HepG2 (cell line): Measurements from ENCODE around the gene PLA2G4D. TPM values are rescaled to one million over a fixed set of nuclear protein-coding genes. Genes with fewer than 3 reads are reported as not detected.

Experiments
- ATAC-seq: fragments of 200-7000 bp; cut with Tn5 transposase; 3 replicates; pipeline ENCODE4 v1.9.1; 2020; ENCODE audit warnings: mild to moderate bottlenecking, moderate library complexity
- Bru-seq: library from RNA; stranded (reverse); fragments of 400-500 nt; gene quantifications from one replicate; lab custom pipeline; 2021; lab: Mats Ljungman, UMichigan
- BruChase-seq, 2 experiments: library from RNA; stranded (reverse); fragments of 400-500 nt; gene quantifications; one replicate each; lab custom pipeline; 2021; lab: Mats Ljungman, UMichigan
- BruUV-seq: library from RNA; stranded (reverse); fragments of 400-500 nt; replicated peaks from 2 replicates; lab custom pipeline; 2021; lab: Mats Ljungman, UMichigan
- CTCF ChIA-PET: fragments of 300-600 bp; formaldehyde crosslinking; extraction: SDS; loops from one replicate; lab custom pipeline; 2021; ENCODE audit warnings: low total read pairs, inconsistent platforms, low intra/inter-chr PET ratio; lab: Yijun Ruan, JAX
- POLR2A ChIA-PET: fragments of 350-600 bp; sonication (Branson Sonifier 250); formaldehyde crosslinking; loops from one replicate; lab custom pipeline; 2020; ENCODE audit warnings: antibody characterized with exemption, inconsistent platforms; lab: Yijun Ruan, JAX
- DNase-seq: peaks from one replicate; pipeline ENCODE4 v3.0.0-alpha.2; 2015; ENCODE audit warnings: low spot score
- FAIRE-seq: peaks from 3 replicates; lab custom pipeline; 2011; peaks lifted over from hg19 to GRCh38; lab: Jason Lieb, UNC
- H2AFZ ChIP-seq: one replicate; pipeline ENCODE4 v1.6.1; 2011; ENCODE audit warnings: low read length, inconsistent platforms
- H3K27ac ChIP-seq: fragments of 300-600 bp; 3 replicates; pipeline ENCODE4 v1.8.0; 2011; ENCODE audit warnings: mixed run types, mild to moderate bottlenecking, mixed read lengths, low read length, inconsistent platforms; ENCODE audit not compliant: insufficient read depth; ENCODE audit errors: extremely low read length
- H3K27me3 ChIP-seq, 2 experiments: fragments of 200-600 bp in 1 of 2; 2 replicates in 1 of 2; 3 replicates in 1 of 2; pipeline versions ENCODE4 v1.6.0 to v1.8.0; 2011; ENCODE audit warnings: low read length in 2 of 2, mild to moderate bottlenecking in 2 of 2, moderate library complexity in 2 of 2, inconsistent platforms in 1 of 2; ENCODE audit not compliant: insufficient read depth in 2 of 2, control insufficient read depth in 1 of 2
- H3K36me3 ChIP-seq, 2 experiments: fragments of 200-600 bp in 1 of 2; replicated peaks in 1 of 2; 2 replicates in 1 of 2; 3 replicates in 1 of 2; pipeline versions ENCODE4 v1.5.1 to v1.8.0; 2011; ENCODE audit warnings: low read length in 2 of 2, inconsistent platforms in 1 of 2; ENCODE audit not compliant: insufficient read depth in 2 of 2, control insufficient read depth in 1 of 2
- H3K4me1 ChIP-seq: 2 replicates; pipeline ENCODE4 v1.5.1; 2012; ENCODE audit warnings: low read length, inconsistent platforms; ENCODE audit not compliant: insufficient read depth
- H3K4me2 ChIP-seq: 2 replicates; pipeline ENCODE4 v1.6.0; 2011; ENCODE audit warnings: low read depth, low read length, inconsistent platforms
- H3K4me3 ChIP-seq, 3 experiments: fragments of 200-600 bp in 1 of 3; sonication (generic), shearing (Covaris generic) in 1 of 3; replicated peaks in 1 of 3; 2 replicates each; pipeline ENCODE4 v1.5.1; 2011 to 2016; ENCODE audit warnings: low read length in 3 of 3, inconsistent platforms in 2 of 3, low read depth in 2 of 3, mild to moderate bottlenecking in 2 of 3, control low read depth in 1 of 3, mixed read lengths in 1 of 3; ENCODE audit not compliant: insufficient read depth in 1 of 3
- H3K79me2 ChIP-seq: one replicate; pipeline ENCODE4 v1.6.1; 2011; ENCODE audit warnings: low read length, inconsistent platforms; ENCODE audit not compliant: insufficient read depth
- H3K9ac ChIP-seq: 2 replicates; pipeline ENCODE4 v1.6.0; 2011; ENCODE audit warnings: mild to moderate bottlenecking, low read depth, low read length, inconsistent platforms; ENCODE audit not compliant: insufficient read depth
- H3K9me3 ChIP-seq: 2 replicates; pipeline ENCODE4 v1.5.1; 2012; ENCODE audit warnings: mild to moderate bottlenecking, low read length
- H4K20me1 ChIP-seq: 2 replicates; pipeline ENCODE4 v1.6.0; 2011; ENCODE audit warnings: inconsistent platforms, mild to moderate bottlenecking, low read length, moderate library complexity; ENCODE audit not compliant: insufficient read depth
- ATRX ChIP-seq: sonication (generic); formaldehyde crosslinking; IDR thresholded peaks from 2 replicates; pipeline ENCODE4 v1.4.0; 2020; ENCODE audit warnings: missing genetic modification reagents, borderline replicate concordance
- U2AF2 ChIP-seq: fragments of 200-400 bp; formaldehyde crosslinking; IDR thresholded peaks from 2 replicates; pipeline ENCODE4 v1.6.1; 2017; ENCODE audit warnings: low read depth, mild to moderate bottlenecking, low read length
- ZNF263 ChIP-seq: sonication (generic); formaldehyde crosslinking; IDR thresholded peaks from 2 replicates; pipeline ENCODE4 v1.4.0; 2020; ENCODE audit warnings: missing genetic modification reagents
- ZNF644 ChIP-seq: IDR thresholded peaks from 2 replicates; pipeline ENCODE4 v1.6.1; 2016; ENCODE audit warnings: low read depth
- WGBS: methylation state at CpG from one replicate; pipeline ENCODE4 v1.1.6; 2017; ENCODE audit warnings: low lambda C conversion rate; 5-methylcytosine and 5-hydroxymethylcytosine counted together
- in situ Hi-C: cut with HindIII; loops from 2 replicates; pipeline ENCODE4 v1.10.0; 2017; ENCODE audit warnings: low pct_unique_long_range_greater_than_20kb; ENCODE audit not compliant: extremely low pct_ligation_motif_present
- intact Hi-C: fragments of 100-400 bp; cut with micrococcal nuclease; formaldehyde crosslinking; loops from one replicate; pipeline ENCODE4 v1.10.0; 2022; ENCODE audit not compliant: unreplicated experiment
- long read RNA-seq, 2 experiments: library from RNA in 1 of 2; library from polyadenylated mRNA in 1 of 2; stranded (forward) in 1 of 2; unstranded in 1 of 2; transcript quantifications; one replicate each; pipeline ENCODE4 v2.0.0, GENCODE V29; 2019 to 2022
- polyA minus RNA-seq, 3 experiments: library from RNA; depleted of rRNA, polyadenylated mRNA; stranded (reverse); fragments of >200 nt; gene quantifications; 2 replicates each; pipeline ENCODE4 v1.2.3, GENCODE V29; 2011; ENCODE audit warnings: low replicate concordance in 1 of 3
- polyA plus RNA-seq, 8 experiments: library from polyadenylated mRNA; depleted of rRNA in 3 of 8; stranded (reverse) in 7 of 8; unstranded in 1 of 8; fragments of >200 nt; fragmentation: Illumina TruSeq in 4 of 8; extraction: Trizol in 4 of 8; gene quantifications; 2 replicates each; pipeline versions ENCODE4 v1.2.1 to v1.2.3, GENCODE V29; 2011 to 2016; ENCODE audit warnings: low read depth in 4 of 8, missing spikeins in 1 of 8, mixed read lengths in 1 of 8; ENCODE audit not compliant: insufficient read depth in 1 of 8
- total RNA-seq, 5 experiments: library from RNA; depleted of rRNA; stranded (reverse); fragments of >200 nt; fragmentation: Illumina TruSeq; extraction: Trizol; gene quantifications; 2 replicates each; pipeline ENCODE4 v1.2.3, GENCODE V29; 2016; ENCODE audit warnings: low read depth in 1 of 5
- TF ChIP-seq, protein P1 (sequence below): sonication (generic); formaldehyde crosslinking; IDR thresholded peaks from 2 replicates; pipeline ENCODE4 v1.8.0; 2022; ENCODE audit warnings: missing genetic modification reagents, mild to moderate bottlenecking, inconsistent platforms, borderline replicate concordance
- TF ChIP-seq, protein P2 (sequence below): sonication (generic); formaldehyde crosslinking; IDR thresholded peaks from 2 replicates; pipeline ENCODE4 v1.5.0; 2020; ENCODE audit warnings: mild to moderate bottlenecking, missing genetic modification reagents, moderate library complexity
- TF ChIP-seq, protein P3 (sequence below): sonication (generic); formaldehyde crosslinking; IDR thresholded peaks from 2 replicates; pipeline ENCODE4 v1.8.1; 2023; ENCODE audit warnings: mild to moderate bottlenecking, inconsistent platforms, moderate library complexity, missing genetic modification reagents, borderline replicate concordance
- TF ChIP-seq, protein P4 (sequence below): sonication (generic); formaldehyde crosslinking; IDR thresholded peaks from 2 replicates; pipeline ENCODE4 v1.9.0; 2022; ENCODE audit warnings: missing genetic modification reagents, mild to moderate bottlenecking, borderline replicate concordance

Gene PLA2G4D, protein sequence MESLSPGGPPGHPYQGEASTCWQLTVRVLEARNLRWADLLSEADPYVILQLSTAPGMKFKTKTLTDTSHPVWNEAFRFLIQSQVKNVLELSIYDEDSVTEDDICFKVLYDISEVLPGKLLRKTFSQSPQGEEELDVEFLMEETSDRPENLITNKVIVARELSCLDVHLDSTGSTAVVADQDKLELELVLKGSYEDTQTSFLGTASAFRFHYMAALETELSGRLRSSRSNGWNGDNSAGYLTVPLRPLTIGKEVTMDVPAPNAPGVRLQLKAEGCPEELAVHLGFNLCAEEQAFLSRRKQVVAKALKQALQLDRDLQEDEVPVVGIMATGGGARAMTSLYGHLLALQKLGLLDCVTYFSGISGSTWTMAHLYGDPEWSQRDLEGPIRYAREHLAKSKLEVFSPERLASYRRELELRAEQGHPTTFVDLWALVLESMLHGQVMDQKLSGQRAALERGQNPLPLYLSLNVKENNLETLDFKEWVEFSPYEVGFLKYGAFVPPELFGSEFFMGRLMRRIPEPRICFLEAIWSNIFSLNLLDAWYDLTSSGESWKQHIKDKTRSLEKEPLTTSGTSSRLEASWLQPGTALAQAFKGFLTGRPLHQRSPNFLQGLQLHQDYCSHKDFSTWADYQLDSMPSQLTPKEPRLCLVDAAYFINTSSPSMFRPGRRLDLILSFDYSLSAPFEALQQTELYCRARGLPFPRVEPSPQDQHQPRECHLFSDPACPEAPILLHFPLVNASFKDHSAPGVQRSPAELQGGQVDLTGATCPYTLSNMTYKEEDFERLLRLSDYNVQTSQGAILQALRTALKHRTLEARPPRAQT
- 0.04 TPM in 1 of 2 replicates, not detected in the other for total RNA-seq (2016; rRNA removed; fragmentation: Illumina TruSeq; extraction: Trizol)
- total RNA-seq (2016; cell fraction: cytosol; rRNA removed; fragmentation: Illumina TruSeq; extraction: Trizol; ENCODE audit: low read depth): not detected in 2 replicates
- not detected in 2 replicates for total RNA-seq (2016; cell fraction: insoluble cytoplasmic fraction; rRNA removed; fragmentation: Illumina TruSeq; extraction: Trizol)
- total RNA-seq (2016; cell fraction: membrane; rRNA removed; fragmentation: Illumina TruSeq; extraction: Trizol): not detected in 2 replicates
- total RNA-seq (2016; cell fraction: nucleus; rRNA removed; fragmentation: Illumina TruSeq; extraction: Trizol): not detected in 2 replicates
- 0.21 and 0.29 TPM in 2 replicates for polyA plus RNA-seq (2011; rRNA removed)
- polyA plus RNA-seq (2011; cell fraction: cytosol; rRNA removed): 0.11 and 0.14 TPM in 2 replicates
- polyA plus RNA-seq (2011; cell fraction: nucleus; rRNA removed): 0.78 and 1.4 TPM in 2 replicates
- 0.16 and 0.30 TPM in 2 replicates for polyA plus RNA-seq (2012)
- polyA plus RNA-seq (2016; cell fraction: cytosol; fragmentation: Illumina TruSeq; extraction: Trizol; ENCODE audit: low read depth): not detected in 2 replicates
- polyA plus RNA-seq (2016; cell fraction: insoluble cytoplasmic fraction; fragmentation: Illumina TruSeq; extraction: Trizol; ENCODE audit: low read depth): not detected in 2 replicates
- polyA plus RNA-seq (2016; cell fraction: membrane; fragmentation: Illumina TruSeq; extraction: Trizol; ENCODE audit: low read depth): not detected in 2 replicates
- polyA plus RNA-seq (2016; cell fraction: nucleus; fragmentation: Illumina TruSeq; extraction: Trizol; ENCODE audit: insufficient read depth, low read depth): 0.13 TPM in 1 of 2 replicates, not detected in the other
- 0.18 TPM in 1 of 2 replicates, not detected in the other for polyA minus RNA-seq (2011; rRNA and poly(A)+ RNA removed; ENCODE audit: low replicate concordance)
- polyA minus RNA-seq (2011; cell fraction: cytosol; rRNA and poly(A)+ RNA removed): not detected in 2 replicates
- polyA minus RNA-seq (2011; cell fraction: nucleus; rRNA and poly(A)+ RNA removed): 0.13 TPM in 1 of 2 replicates, not detected in the other
- Bru-seq, nascent RNA: percentile 10 among the genes with signal in this experiment
- percentile 11 among the genes with signal in this experiment for BruChase-seq, experiment 1, labeled RNA remaining after a 6-hour chase
- BruChase-seq, experiment 2, labeled RNA remaining after a 2-hour chase: percentile 4 among the genes with signal in this experiment
- long read RNA-seq, experiment 1: 0 reads
- long read RNA-seq, experiment 2: 0 reads

DNA sequence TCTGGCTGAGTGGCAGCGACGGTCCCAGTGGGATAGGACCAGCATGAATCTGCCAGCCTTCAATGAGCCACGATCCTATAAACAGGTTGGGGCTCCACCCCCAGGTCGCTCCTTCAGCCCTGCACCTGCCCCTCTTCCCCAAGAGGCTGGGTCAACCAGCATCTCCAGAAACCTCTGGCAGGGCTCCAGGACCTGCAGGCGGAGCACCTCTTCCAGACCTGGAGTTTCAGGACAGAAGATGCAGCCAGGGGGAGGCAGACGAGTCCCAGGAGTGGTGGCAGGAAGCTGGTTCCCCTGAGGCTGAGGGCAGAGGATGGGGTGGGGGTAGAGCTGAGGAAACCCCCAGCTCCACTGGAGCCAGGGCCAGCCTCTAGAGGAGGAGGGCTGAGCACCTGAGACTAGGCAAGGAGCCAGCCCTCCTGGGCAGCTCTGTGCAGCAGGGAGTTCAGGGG, at the start of gene PLA2G4D:
PLA2G4D (minus strand) TSS at position 51 of the 452 bp plus-strand sequence. CDS start 103 bp downstream, outside the sequence.
- Histone ChIP-seq H3K9ac (no peak within 1 kb of the TSS), H4K20me1 (no peaks in the 10 kb centered on the region), H3K27ac (no peak within 1 kb of the TSS), H2AFZ (no peak within 1 kb of the TSS), H3K9me3 (no peaks in the 10 kb centered on the region), H3K4me2 (peak within 1 kb of the TSS; percentile 78), H3K27me3 (peaks cover 2 to 22% of the 10 kb centered on the region in 2 experiments; a peak in 4 of 5 replicates), H3K79me2 (no peaks in the 10 kb centered on the region), H3K4me3 (no peak within 1 kb of the TSS; a peak in 1 of 6 replicates), H3K4me1 (peaks cover 63% of the 10 kb centered on the region), H3K36me3 (no peaks in the 10 kb centered on the region)
- ATAC-seq: peak; percentile 47
- WGBS: 50% methylated on average over 2 of the region's 6 CpGs
- ChIA-PET POLR2A (no interaction called here), CTCF (no interaction called here)
- no peak for FAIRE-seq
- BruUV-seq: no TSS peak
- DNase-seq: no peak
- in situ Hi-C loops (loop anchor here (5.0 kb wide), 1 partner anchor 38 kb away; no protein-coding TSS in a partner anchor), intact Hi-C loops (no loop called here)
- TF ChIP-seq, protein P1, sequence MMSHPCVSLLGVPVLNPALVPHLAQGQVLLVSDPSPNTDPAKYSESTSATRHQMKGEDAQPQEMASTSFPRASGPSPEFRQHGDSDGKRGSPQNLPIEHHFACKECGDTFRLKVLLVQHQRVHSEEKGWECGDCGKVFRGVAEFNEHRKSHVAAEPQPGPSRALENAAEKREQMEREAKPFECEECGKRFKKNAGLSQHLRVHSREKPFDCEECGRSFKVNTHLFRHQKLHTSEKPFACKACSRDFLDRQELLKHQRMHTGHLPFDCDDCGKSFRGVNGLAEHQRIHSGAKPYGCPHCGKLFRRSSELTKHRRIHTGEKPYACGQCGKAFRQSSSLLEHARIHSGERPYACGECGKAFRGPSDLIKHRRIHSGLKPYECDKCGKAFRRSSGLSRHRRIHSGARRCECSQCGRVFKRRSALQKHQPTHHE (CRISPR knock-in tag): no peak
- TF ChIP-seq, protein P2, sequence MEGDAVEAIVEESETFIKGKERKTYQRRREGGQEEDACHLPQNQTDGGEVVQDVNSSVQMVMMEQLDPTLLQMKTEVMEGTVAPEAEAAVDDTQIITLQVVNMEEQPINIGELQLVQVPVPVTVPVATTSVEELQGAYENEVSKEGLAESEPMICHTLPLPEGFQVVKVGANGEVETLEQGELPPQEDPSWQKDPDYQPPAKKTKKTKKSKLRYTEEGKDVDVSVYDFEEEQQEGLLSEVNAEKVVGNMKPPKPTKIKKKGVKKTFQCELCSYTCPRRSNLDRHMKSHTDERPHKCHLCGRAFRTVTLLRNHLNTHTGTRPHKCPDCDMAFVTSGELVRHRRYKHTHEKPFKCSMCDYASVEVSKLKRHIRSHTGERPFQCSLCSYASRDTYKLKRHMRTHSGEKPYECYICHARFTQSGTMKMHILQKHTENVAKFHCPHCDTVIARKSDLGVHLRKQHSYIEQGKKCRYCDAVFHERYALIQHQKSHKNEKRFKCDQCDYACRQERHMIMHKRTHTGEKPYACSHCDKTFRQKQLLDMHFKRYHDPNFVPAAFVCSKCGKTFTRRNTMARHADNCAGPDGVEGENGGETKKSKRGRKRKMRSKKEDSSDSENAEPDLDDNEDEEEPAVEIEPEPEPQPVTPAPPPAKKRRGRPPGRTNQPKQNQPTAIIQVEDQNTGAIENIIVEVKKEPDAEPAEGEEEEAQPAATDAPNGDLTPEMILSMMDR (CRISPR knock-in tag): peak; percentile 56
- no peak for TF ChIP-seq U2AF2
- TF ChIP-seq ZNF644 (CRISPR knock-in tag): no peak
- TF ChIP-seq ATRX (CRISPR knock-in tag): no peak
- peak; percentile 45; the same call in 1 of the 2 replicates for TF ChIP-seq ZNF263 (CRISPR knock-in tag)
- TF ChIP-seq, protein P3, sequence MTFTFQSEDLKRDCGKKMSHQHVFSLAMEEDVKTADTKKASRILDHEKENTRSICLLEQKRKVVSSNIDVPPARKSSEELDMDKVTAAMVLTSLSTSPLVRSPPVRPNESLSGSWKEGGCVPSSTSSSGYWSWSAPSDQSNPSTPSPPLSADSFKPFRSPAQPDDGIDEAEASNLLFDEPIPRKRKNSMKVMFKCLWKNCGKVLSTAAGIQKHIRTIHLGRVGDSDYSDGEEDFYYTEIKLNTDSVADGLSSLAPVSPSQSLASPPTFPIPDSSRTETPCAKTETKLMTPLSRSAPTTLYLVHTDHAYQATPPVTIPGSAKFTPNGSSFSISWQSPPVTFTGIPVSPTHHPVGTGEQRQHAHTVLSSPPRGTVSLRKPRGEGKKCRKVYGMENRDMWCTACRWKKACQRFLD: 0 out of 2 replicates have a peak, but pooled peaks have one; percentile 46
- TF ChIP-seq, protein P4, sequence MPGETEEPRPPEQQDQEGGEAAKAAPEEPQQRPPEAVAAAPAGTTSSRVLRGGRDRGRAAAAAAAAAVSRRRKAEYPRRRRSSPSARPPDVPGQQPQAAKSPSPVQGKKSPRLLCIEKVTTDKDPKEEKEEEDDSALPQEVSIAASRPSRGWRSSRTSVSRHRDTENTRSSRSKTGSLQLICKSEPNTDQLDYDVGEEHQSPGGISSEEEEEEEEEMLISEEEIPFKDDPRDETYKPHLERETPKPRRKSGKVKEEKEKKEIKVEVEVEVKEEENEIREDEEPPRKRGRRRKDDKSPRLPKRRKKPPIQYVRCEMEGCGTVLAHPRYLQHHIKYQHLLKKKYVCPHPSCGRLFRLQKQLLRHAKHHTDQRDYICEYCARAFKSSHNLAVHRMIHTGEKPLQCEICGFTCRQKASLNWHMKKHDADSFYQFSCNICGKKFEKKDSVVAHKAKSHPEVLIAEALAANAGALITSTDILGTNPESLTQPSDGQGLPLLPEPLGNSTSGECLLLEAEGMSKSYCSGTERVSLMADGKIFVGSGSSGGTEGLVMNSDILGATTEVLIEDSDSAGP (CRISPR knock-in tag): 0 out of 2 replicates have a peak, but pooled peaks have one; percentile 28
